Effector memory CD4-positive, alpha-beta T cell (primary cell): Measurements from ENCODE around the gene ATF7.
"Not testable (repeated sequence)": the region's sequence is repeated elsewhere in the genome, so short reads cannot be mapped to it uniquely, and the experiment has no call there.

ENCODE experiments used
- DNase-seq, 3 donors: peaks; one replicate each; pipeline ENCODE4 v3.0.0-alpha.2; 2020
- H3K27ac ChIP-seq: 2 replicates; pipeline ENCODE4 v1.7.0; 2013; ENCODE audit warnings: mild to moderate bottlenecking, low read length, moderate library complexity; ENCODE audit not compliant: insufficient read depth, poor library complexity, severe bottlenecking
- H3K27me3 ChIP-seq: replicated peaks from 2 replicates; pipeline ENCODE4 v1.7.0; 2013; ENCODE audit warnings: mild to moderate bottlenecking, low read length; ENCODE audit not compliant: insufficient read depth, control insufficient read depth, poor library complexity, severe bottlenecking
- H3K36me3 ChIP-seq: 2 replicates; pipeline ENCODE4 v1.7.0; 2013; ENCODE audit warnings: mild to moderate bottlenecking, low read length, moderate library complexity; ENCODE audit not compliant: control insufficient read depth, insufficient read depth
- H3K4me1 ChIP-seq: 2 replicates; pipeline ENCODE4 v1.7.0; 2013; ENCODE audit warnings: low read length, mild to moderate bottlenecking; ENCODE audit not compliant: control insufficient read depth, insufficient read depth, poor library complexity, severe bottlenecking
- H3K4me3 ChIP-seq: 2 replicates; pipeline ENCODE4 v1.7.0; 2013; ENCODE audit warnings: low read length, low read depth, mild to moderate bottlenecking; ENCODE audit not compliant: insufficient read depth, poor library complexity, severe bottlenecking
- H3K9me3 ChIP-seq: 2 replicates; pipeline ENCODE4 v1.7.0; 2013; ENCODE audit warnings: mild to moderate bottlenecking, low read length, moderate library complexity; ENCODE audit not compliant: control insufficient read depth

Gene ATF7

DNA sequence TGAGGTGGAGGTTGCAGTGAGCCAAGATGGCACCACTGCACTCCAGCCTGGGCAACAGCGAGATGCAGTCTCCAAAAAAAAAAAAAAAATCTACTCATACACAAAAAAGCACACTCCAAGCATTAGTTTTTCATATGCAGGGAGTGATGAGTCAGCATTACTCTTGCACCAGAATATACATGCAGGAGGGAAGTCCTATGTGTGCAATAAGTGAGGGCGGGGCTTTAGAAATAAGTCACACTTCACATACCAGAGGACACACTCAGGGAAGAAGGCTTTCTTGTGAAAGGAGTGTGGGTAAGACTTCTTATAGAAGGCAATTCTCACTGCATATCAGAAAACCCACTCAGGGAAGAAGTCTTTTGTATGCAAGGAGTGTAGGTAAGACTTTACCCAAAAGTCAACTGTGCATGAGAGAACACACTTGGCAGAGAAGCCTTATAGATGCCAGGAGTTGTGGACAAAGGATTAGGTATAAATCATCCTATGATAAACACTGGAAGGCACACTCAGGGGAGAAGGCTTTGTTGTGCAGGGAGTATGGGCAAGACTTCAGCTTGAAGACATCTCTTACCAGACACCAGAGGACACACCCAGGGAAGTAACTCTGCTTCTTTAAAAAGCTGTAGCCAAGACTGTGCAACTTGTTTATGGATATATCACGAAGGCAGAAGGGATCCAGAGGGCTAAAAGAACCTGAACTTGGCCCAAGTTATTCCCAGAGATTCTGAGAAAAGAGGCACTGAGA, 50.5 kb downstream of the ATF7 start:
- H3K4me3 ChIP-seq = no peak overlapping the region
- no peak overlapping the region for H3K27ac ChIP-seq
- DNase-seq = no peak
- no peaks in the 10 kb centered on the region for H3K4me1 ChIP-seq
- peaks cover 5% of the 10 kb centered on the region for H3K36me3 ChIP-seq
- no peaks in the 10 kb centered on the region for H3K9me3 ChIP-seq
- no peaks in the 10 kb centered on the region for H3K27me3 ChIP-seq

DNA sequence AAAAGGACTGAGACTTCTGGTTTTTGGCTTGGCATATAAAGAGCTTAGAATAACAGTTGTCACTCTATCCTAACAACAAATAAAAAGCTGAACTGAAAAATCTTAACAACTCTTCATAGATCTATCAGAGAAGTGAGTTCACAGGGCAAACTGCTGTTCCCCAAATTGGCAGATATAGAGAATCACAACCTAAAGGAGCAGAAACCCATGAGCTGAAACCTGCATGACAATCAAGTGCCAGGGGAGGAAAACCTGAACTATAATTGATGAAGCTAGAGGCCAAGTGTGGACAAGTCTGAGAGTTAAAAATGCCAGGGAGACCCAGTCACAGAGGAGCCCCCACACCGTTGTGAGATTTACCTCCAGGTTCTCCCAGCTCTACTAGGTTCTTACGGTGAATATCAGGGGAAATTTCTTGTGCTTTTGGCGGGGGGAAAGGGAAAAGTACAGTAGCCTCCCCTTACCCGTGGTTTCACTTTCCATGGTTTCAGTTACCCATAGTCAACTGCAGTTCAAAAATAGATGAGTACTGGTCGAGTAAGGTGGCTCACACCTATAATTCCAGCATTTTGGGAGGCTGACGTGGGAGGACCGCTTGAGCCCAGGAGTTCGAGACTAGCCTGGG, 53.9 kb downstream of the ATF7 start:
- Histone ChIP-seq H3K36me3 (peaks cover 5% of the 10 kb centered on the region), H3K4me1 (no peaks in the 10 kb centered on the region), H3K27ac (no peak overlapping the region), H3K9me3 (no peaks in the 10 kb centered on the region), H3K4me3 (no peak overlapping the region), H3K27me3 (no peaks in the 10 kb centered on the region)
- no peak for DNase-seq

DNA sequence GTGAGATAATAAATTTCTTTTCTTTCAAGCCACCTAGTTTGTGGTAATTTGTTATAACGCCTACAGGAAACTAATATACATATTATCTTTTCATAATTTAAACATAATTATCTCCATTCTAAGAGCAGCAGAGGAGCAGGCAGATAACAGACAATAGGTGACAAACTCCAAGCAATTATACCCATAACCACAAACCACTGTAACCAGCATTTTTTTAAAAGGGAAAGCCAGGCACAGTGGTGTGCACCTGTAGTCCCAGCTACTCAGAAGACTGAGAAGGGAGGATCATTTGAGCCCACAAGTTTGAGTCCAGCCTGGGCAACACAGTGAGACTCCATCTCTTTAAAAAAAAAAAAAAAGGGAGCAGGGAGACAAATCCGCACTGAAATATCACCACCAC, 54.9 kb downstream of the ATF7 start:
- Histone ChIP-seq H3K4me1 (no peaks in the 10 kb centered on the region), H3K27ac (no peak overlapping the region), H3K9me3 (no peaks in the 10 kb centered on the region), H3K4me3 (no peak overlapping the region), H3K36me3 (peaks cover 5% of the 10 kb centered on the region), H3K27me3 (no peaks in the 10 kb centered on the region)
- no peak for DNase-seq

DNA sequence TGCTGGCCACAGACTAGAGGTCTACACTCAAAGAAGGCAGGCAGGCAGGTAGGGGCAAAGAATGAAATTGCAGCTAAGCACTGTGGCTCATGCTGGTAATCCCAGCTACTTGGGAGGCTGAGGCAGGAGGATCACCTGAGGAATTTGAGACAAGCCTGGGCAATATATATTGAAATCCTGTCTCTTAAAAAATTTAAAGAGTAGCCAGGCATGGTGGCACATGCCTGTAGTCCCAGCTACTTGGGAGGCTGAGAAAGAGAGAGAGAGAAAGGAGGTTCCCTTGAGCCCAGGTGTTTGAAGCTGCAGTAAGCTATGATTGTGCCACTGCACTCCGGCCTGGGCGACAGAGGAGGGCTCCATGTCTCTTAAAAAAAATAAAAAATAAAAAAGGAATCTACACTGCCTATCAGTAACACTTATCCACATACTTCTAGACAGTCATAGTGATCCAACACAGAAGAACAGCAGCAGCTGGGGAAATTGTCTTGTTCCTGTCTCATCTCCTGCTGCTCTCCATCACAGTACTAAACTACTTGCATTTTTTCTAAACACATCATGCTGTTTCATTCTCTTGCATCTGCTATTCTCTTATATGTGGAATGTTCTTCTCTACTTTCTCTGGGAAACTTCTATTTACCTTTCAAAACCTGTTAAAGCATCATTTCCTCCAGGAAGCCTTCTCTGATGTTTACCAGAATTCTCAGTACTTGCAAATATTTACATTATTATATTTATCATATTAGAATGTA, 57.2 kb downstream of the ATF7 start:
- Histone ChIP-seq H3K27ac (no peak overlapping the region), H3K27me3 (no peaks in the 10 kb centered on the region), H3K4me3 (no peak overlapping the region), H3K9me3 (no peaks in the 10 kb centered on the region), H3K4me1 (peaks cover 6% of the 10 kb centered on the region), H3K36me3 (no peaks in the 10 kb centered on the region)
- DNase-seq = no peak

DNA sequence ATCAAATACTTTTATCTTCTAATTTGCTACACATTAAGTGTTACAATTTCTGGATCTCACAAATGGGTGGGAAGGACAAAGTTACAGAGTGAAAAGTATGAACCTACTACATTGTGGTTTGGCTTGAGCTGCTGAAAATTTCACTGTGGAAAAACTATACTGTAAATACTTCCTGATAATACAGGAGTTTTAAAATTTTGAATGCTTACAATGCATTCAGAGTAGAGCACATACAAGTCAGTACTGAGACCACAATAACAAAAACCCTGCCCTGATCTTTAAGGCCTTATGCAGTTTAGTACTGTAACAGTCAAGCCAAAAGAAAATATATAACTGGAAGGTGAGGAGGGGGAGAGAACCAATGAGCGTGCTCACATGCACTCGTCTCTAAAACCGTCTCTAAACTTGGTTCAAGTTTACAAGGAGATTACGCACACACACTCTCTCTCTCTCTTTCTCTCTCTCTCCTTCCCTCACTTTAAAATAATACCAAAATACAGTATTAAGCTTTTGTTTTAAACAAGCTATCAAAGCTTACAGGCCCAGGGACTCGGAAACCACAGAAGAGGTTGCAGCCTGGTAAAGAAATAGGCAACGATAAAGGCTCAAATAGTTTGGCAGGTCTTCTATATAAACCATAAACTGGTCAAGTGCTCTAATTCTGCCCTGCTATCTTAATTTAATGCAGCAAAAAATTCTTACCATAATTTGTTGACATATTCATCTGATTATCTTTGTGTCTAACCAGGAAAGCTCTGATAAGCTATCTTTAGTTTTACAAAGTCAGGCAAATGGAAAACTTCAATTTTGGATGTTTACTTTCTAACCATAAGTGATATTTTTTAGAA, 58.0 kb downstream of the ATF7 start:
- no peak overlapping the region for H3K27ac ChIP-seq
- peaks cover 10% of the 10 kb centered on the region for H3K4me1 ChIP-seq
- H3K27me3 ChIP-seq = no peaks in the 10 kb centered on the region
- no peaks in the 10 kb centered on the region for H3K9me3 ChIP-seq
- DNase-seq = no peak
- no peaks in the 10 kb centered on the region for H3K36me3 ChIP-seq
- H3K4me3 ChIP-seq = no peak overlapping the region

DNA sequence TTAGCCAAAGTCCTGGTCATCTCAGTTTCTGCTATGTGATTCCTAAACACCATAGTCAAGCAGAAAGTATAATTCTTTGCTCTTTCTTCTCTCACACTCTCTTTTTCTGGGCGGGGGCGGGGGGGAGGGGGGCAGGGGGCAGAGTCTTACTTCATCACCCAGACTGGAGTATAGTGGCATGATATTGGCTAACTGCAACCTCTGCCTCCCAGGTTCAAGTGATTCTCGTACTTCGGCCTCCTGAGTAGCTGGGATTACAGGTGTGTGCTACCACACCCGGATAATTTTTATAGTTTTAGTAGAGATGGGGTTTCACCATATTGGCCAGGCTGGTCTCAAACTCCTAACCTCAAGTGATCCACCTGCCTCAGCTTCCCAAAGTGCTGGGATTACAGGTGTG, 60.8 kb downstream of the ATF7 start:
- DNase-seq, H3K27me3 ChIP-seq, H3K9me3 ChIP-seq, H3K36me3 ChIP-seq, H3K27ac ChIP-seq, H3K4me3 ChIP-seq: not testable (repeated sequence)
- H3K4me1 ChIP-seq = peaks cover 10% of the 10 kb centered on the region

DNA sequence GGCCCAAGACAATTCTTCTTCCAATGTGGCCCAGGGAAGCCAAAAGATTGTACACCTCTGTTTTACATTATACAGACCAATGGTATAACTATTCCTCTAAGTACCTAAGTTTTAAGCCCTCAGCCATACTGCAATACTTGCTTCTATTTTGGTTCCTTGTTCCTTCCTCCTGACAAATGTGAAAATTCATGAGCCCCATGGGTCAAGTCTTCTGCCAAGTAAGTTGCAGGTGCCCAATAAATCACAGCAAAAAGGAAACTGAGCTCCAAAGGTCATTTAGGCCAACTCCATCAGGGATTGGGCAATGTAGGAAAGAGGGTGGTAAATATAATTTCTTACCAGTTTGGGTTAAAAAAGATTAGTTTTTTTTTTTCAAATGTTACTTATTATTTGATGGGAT, 61.2 kb downstream of the ATF7 start:
- Histone ChIP-seq H3K27ac (no peak overlapping the region), H3K4me1 (peaks cover 10% of the 10 kb centered on the region)
- DNase-seq = no peak

DNA sequence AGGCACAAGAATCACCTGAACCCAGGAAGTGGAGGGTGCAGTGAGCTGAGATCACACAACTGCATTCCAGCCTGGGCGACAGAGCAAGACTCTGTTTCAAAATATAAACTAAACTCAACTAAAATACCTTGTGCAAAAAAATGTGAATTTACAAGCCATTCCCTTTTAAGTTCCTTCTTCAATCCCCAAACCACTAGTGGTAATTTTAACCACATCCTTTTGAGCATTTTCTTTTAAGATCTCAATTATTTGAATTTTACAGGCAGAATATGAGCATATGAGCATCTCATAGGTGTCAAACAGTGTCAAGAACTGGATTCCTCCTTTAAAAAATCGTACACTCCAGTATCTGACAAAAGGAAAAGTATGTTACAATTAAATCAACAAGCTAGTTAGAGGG, 61.9 kb downstream of the ATF7 start:
- DNase-seq = no peak
- H3K27me3 ChIP-seq = no peaks in the 10 kb centered on the region
- no peaks in the 10 kb centered on the region for H3K36me3 ChIP-seq
- H3K4me1 ChIP-seq = peaks cover 10% of the 10 kb centered on the region
- H3K4me3 ChIP-seq = no peak overlapping the region
- H3K9me3 ChIP-seq = no peaks in the 10 kb centered on the region
- no peak overlapping the region for H3K27ac ChIP-seq

More for the DNA sequence above, 61.2 kb downstream of the ATF7 start:
- Histone ChIP-seq H3K36me3 (no peaks in the 10 kb centered on the region), H3K4me3 (no peak overlapping the region), H3K9me3 (no peaks in the 10 kb centered on the region), H3K27me3 (no peaks in the 10 kb centered on the region)

DNA sequence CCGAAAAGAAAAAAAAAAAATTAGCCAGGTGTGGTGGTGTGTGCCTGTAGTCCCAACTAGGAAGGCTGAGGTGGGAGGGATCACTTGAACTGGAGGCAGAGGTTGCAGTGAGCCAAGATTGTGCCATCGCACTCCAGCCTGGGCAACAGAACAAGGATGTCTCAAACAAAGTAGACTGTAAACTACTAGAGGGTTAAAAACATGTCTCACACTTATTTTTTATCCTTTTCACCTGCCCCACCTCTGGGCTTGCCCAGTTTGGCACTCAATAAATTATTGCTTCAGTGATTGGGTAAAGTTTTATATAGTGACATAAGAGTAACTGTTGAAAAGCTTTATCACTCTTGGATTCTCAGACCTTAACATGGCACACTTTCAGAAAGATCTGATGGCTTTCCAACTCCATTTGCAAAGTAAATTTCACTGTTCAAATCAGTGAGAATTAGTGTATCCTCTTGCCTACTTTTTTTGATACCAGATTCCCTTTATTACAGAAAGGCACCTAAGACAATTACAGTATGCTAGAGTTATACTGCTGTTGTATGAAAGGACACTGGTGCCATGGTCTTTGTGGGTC, 62.6 kb downstream of the ATF7 start:
- no peak overlapping the region for H3K27ac ChIP-seq
- no peak overlapping the region for H3K4me3 ChIP-seq
- no peaks in the 10 kb centered on the region for H3K36me3 ChIP-seq
- no peak for DNase-seq
- H3K27me3 ChIP-seq = no peaks in the 10 kb centered on the region
- no peaks in the 10 kb centered on the region for H3K9me3 ChIP-seq
- peaks cover 10% of the 10 kb centered on the region for H3K4me1 ChIP-seq
